CD14-positive monocyte (primary cell): ENCODE results near the gene FHIT. TPM values are rescaled to one million over a fixed set of nuclear protein-coding genes. Genes with fewer than 3 reads are reported as not detected.

ENCODE experiments used
- DNase-seq, 3 donors: peaks; one replicate each; pipeline ENCODE4 v3.0.0-alpha.2; 2011 to 2022
- H2AFZ ChIP-seq: 2 replicates; pipeline ENCODE4 v1.6.0; 2012; ENCODE audit warnings: mild to moderate bottlenecking, low read depth, low read length, inconsistent platforms; ENCODE audit not compliant: insufficient read depth, poor library complexity, severe bottlenecking
- H3K27ac ChIP-seq, 2 donors: 1 replicate in 1 of 2; 2 replicates in 1 of 2; pipeline ENCODE4 v1.5.1; 2012 to 2013; ENCODE audit warnings: low read length in 2 of 2, control low read depth in 1 of 2, inconsistent platforms in 1 of 2, low read depth in 1 of 2, mild to moderate bottlenecking in 1 of 2
- H3K27me3 ChIP-seq, 2 donors: one replicate each; pipeline versions ENCODE4 v1.6.0 to v1.6.1; 2011 to 2013; ENCODE audit warnings: low read length in 2 of 2; ENCODE audit not compliant: control insufficient read depth in 2 of 2, insufficient read depth in 2 of 2
- H3K36me3 ChIP-seq, 2 donors: replicated peaks in 1 of 2; 1 replicate in 1 of 2; 2 replicates in 1 of 2; pipeline versions ENCODE4 v1.5.1 to v1.6.1; 2012 to 2013; ENCODE audit warnings: low read length in 2 of 2, control low read depth in 1 of 2, inconsistent platforms in 1 of 2, mild to moderate bottlenecking in 1 of 2; ENCODE audit not compliant: insufficient read depth in 2 of 2, control insufficient read depth in 1 of 2
- H3K4me1 ChIP-seq, 2 donors: 1 replicate in 1 of 2; 2 replicates in 1 of 2; pipeline versions ENCODE4 v1.5.1 to v1.6.1; 2012 to 2013; ENCODE audit warnings: low read length in 2 of 2, control low read depth in 1 of 2, inconsistent platforms in 1 of 2, mild to moderate bottlenecking in 1 of 2, moderate library complexity in 1 of 2; ENCODE audit not compliant: insufficient read depth in 2 of 2, control insufficient read depth in 1 of 2
- H3K4me2 ChIP-seq: replicated peaks from 2 replicates; pipeline ENCODE3; 2012; ENCODE audit warnings: low read length, moderate library complexity, mild to moderate bottlenecking; ENCODE audit not compliant: poor library complexity, severe bottlenecking; ENCODE audit errors: extremely low read depth
- H3K4me3 ChIP-seq, 3 experiments: fragments of 200-600 bp in 1 of 3; sonication (generic) in 1 of 3; replicated peaks in 1 of 3; 1 replicate in 2 of 3; 2 replicates in 1 of 3; pipeline ENCODE4 v1.5.1; 2011 to 2013; ENCODE audit warnings: low read length in 3 of 3, mild to moderate bottlenecking in 3 of 3, control low read depth in 2 of 3, low read depth in 2 of 3, inconsistent platforms in 1 of 3, moderate library complexity in 1 of 3
- H3K79me2 ChIP-seq: 2 replicates; pipeline ENCODE4 v1.6.0; 2012; ENCODE audit warnings: mild to moderate bottlenecking, control low read depth, inconsistent platforms, low read length, moderate library complexity; ENCODE audit not compliant: insufficient read depth
- H3K9ac ChIP-seq: 2 replicates; pipeline ENCODE4 v1.6.0; 2017; ENCODE audit warnings: low read length, mild to moderate bottlenecking; ENCODE audit not compliant: insufficient read depth, poor library complexity, severe bottlenecking
- H3K9me3 ChIP-seq, 2 donors: replicated peaks in 1 of 2; 1 replicate in 1 of 2; 2 replicates in 1 of 2; pipeline versions ENCODE4 v1.5.1 to v1.6.1; 2012 to 2013; ENCODE audit warnings: low read length in 2 of 2, control low read depth in 1 of 2; ENCODE audit not compliant: control insufficient read depth in 1 of 2, insufficient read depth in 1 of 2
- H4K20me1 ChIP-seq: 2 replicates; pipeline ENCODE4 v1.6.0; 2012; ENCODE audit warnings: mild to moderate bottlenecking, low read length, control low read depth, moderate library complexity; ENCODE audit not compliant: insufficient read depth
- H3K27ac Mint-ChIP-seq, 7 donors: one replicate each; pipeline ENCODE4 v1.8.0; 2020; ENCODE audit warnings: mild to moderate bottlenecking in 7 of 7, mixed read lengths in 7 of 7, moderate library complexity in 6 of 7, inconsistent platforms in 2 of 7
- H3K27me3 Mint-ChIP-seq, 3 donors: one replicate each; pipeline ENCODE4 v1.8.0; 2021 to 2022; ENCODE audit warnings: low read depth in 3 of 3, mild to moderate bottlenecking in 3 of 3, mixed read lengths in 3 of 3, moderate library complexity in 3 of 3, inconsistent platforms in 1 of 3
- H3K36me3 Mint-ChIP-seq, 2 donors: one replicate each; pipeline ENCODE4 v1.8.0; 2020; ENCODE audit warnings: mixed read lengths in 2 of 2, inconsistent platforms in 1 of 2, mild to moderate bottlenecking in 1 of 2
- H3K4me1 Mint-ChIP-seq: one replicate; pipeline ENCODE4 v1.8.0; 2020; ENCODE audit warnings: mild to moderate bottlenecking, mixed read lengths
- H3K4me3 Mint-ChIP-seq, 2 donors: one replicate each; pipeline ENCODE4 v1.8.0; 2020; ENCODE audit warnings: mild to moderate bottlenecking in 2 of 2, mixed read lengths in 2 of 2, moderate library complexity in 1 of 2
- H3K9me3 Mint-ChIP-seq, 7 donors: one replicate each; pipeline ENCODE4 v1.8.0; 2020 to 2022; ENCODE audit warnings: mixed read lengths in 7 of 7, mild to moderate bottlenecking in 6 of 7, moderate library complexity in 6 of 7, inconsistent platforms in 2 of 7
- WGBS: methylation state at CpG from one replicate; pipeline ENCODE4 v1.1.5; 2013; ENCODE audit warnings: missing lambda C conversion rate; ENCODE audit not compliant: insufficient coverage; 5-methylcytosine and 5-hydroxymethylcytosine counted together
- intact Hi-C, 2 donors: fragments of 100-400 bp; cut with micrococcal nuclease; formaldehyde crosslinking; loops; one replicate each; pipeline versions ENCODE4 v1.15.0 to v1.15.1; 2023
- polyA plus RNA-seq, 3 donors: library from polyadenylated mRNA; depleted of rRNA in 1 of 3; unstranded in 2 of 3; stranded (reverse) in 1 of 3; fragments of 300-500 nt in 2 of 3; fragments of >200 nt in 1 of 3; fragmentation: Illumina TruSeq in 2 of 3; gene quantifications; 1 replicate in 2 of 3; 2 replicates in 1 of 3; pipeline ENCODE4 v1.2.3, GENCODE V29; 2012 to 2021
- TF ChIP-seq, protein P1 (sequence below): fragments of 200-600 bp; IDR thresholded peaks from one replicate; pipeline ENCODE4 v1.8.0; 2022; ENCODE audit warnings: antibody characterized with exemption, mild to moderate bottlenecking

The FHIT gene
- polyA plus RNA-seq, 3 donors = 1.7 to 3.4 (median 3.2) TPM

DNA sequence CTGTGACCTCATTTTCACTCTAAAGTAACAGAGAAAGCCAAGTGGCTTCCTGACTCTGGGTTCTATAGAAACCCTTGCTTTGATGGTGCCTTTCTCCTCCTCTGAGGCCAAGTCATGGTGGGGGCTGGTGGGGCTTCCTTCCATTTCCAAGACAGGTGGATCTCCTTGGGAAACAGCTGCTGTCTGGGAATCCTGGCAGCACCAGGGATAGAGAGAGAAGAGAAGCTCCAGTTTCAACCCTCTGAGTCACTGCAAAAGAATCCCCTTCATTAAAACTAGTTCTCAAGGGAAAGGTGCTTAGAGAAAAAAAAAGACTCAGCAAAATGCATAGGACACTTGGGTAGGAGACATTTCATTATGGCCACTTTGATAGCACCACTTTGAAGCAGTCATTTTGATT is 614.4 kb downstream of the FHIT start:
- Mint-ChIP-seq H3K9me3 (peaks cover 0 to 7% (median 1%) of the 10 kb centered on the region in 7 donors), H3K4me1 (no peaks in the 10 kb centered on the region), H3K27ac (no peak overlapping the region), H3K36me3 (no peaks in the 10 kb centered on the region), H3K27me3 (no peaks in the 10 kb centered on the region), H3K4me3 (no peak overlapping the region)
- Histone ChIP-seq H3K79me2 (no peaks in the 10 kb centered on the region), H3K4me2 (no peak overlapping the region), H3K36me3 (no peaks in the 10 kb centered on the region), H3K9me3 (no peaks in the 10 kb centered on the region), H3K27ac (no peak overlapping the region), H3K4me1 (no peaks in the 10 kb centered on the region), H3K4me3 (no peak overlapping the region), H2AFZ (no peak overlapping the region), H3K27me3 (no peaks in the 10 kb centered on the region), H3K9ac (no peak overlapping the region), H4K20me1 (no peaks in the 10 kb centered on the region)
- TF ChIP-seq, protein P1, sequence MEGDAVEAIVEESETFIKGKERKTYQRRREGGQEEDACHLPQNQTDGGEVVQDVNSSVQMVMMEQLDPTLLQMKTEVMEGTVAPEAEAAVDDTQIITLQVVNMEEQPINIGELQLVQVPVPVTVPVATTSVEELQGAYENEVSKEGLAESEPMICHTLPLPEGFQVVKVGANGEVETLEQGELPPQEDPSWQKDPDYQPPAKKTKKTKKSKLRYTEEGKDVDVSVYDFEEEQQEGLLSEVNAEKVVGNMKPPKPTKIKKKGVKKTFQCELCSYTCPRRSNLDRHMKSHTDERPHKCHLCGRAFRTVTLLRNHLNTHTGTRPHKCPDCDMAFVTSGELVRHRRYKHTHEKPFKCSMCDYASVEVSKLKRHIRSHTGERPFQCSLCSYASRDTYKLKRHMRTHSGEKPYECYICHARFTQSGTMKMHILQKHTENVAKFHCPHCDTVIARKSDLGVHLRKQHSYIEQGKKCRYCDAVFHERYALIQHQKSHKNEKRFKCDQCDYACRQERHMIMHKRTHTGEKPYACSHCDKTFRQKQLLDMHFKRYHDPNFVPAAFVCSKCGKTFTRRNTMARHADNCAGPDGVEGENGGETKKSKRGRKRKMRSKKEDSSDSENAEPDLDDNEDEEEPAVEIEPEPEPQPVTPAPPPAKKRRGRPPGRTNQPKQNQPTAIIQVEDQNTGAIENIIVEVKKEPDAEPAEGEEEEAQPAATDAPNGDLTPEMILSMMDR = no peak
- no peak for DNase-seq
- intact Hi-C loops = no loop called here

DNA sequence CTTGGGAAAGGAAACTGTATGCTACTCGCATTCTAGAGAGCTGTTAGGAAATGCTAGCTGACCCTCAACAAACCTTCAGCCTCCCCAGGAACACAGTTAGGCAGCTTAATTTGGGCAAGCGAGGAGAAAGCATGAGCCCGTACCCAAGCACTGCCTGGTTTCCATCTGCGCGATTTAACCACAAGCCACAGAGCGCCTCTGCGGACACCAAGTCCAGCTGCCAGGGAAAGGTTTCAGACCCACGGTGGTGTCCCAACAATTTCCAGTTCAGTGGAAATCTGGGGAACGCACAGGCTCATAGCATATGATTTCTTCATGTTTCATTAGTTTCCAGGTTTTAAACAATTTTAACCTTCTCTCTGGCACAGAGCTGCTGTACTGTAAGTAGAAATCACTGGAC is 617.6 kb downstream of the FHIT start:
- Histone ChIP-seq H3K4me1 (no peaks in the 10 kb centered on the region), H3K27ac (no peak overlapping the region), H3K9me3 (no peaks in the 10 kb centered on the region), H2AFZ (no peak overlapping the region), H4K20me1 (no peaks in the 10 kb centered on the region), H3K4me2 (no peak overlapping the region), H3K4me3 (no peak overlapping the region), H3K79me2 (no peaks in the 10 kb centered on the region), H3K27me3 (no peaks in the 10 kb centered on the region), H3K9ac (no peak overlapping the region), H3K36me3 (no peaks in the 10 kb centered on the region)
- Mint-ChIP-seq H3K27me3 (no peaks in the 10 kb centered on the region), H3K4me1 (no peaks in the 10 kb centered on the region), H3K27ac (no peak overlapping the region), H3K9me3 (peaks cover 0 to 4% (median 0%) of the 10 kb centered on the region in 7 donors), H3K36me3 (no peaks in the 10 kb centered on the region), H3K4me3 (no peak overlapping the region)
- intact Hi-C loops = no loop called here
- no peak for DNase-seq
- 75% methylated on average over 9 of the region's 9 CpGs for WGBS
- TF ChIP-seq, protein P1 = no peak
